GM23338 (cell line): ENCODE measurements around the gene IMMP2L.

Experiments used
- CREB1 ChIP-seq: fragments of 250-450 bp; sonication (Bioruptor Pico); IDR thresholded peaks from 2 replicates; pipeline ENCODE4 v1.5.0; 2020; ENCODE audit warnings: low read depth, mild to moderate bottlenecking, moderate library complexity
- CTCF ChIP-seq, 2 experiments: fragments of 200-600 bp in 1 of 2; sonication (generic) in 1 of 2; conservative IDR thresholded peaks; 2 replicates each; pipeline versions ENCODE4 v1.5.1 to v1.6.1; 2016 to 2017; ENCODE audit warnings: antibody characterized with exemption in 2 of 2, low read depth in 2 of 2, mild to moderate bottlenecking in 2 of 2, moderate library complexity in 1 of 2
- EZH2 ChIP-seq: fragments of 200-600 bp; sonication (generic); IDR thresholded peaks from one replicate; pipeline ENCODE4 v1.8.0; 2017; ENCODE audit warnings: antibody characterized with exemption, mild to moderate bottlenecking, low read depth; ENCODE audit not compliant: unreplicated experiment
- JUNB ChIP-seq: IDR thresholded peaks from one replicate; pipeline ENCODE4 v1.6.1; 2016; ENCODE audit warnings: antibody characterized with exemption; ENCODE audit not compliant: unreplicated experiment
- NANOG ChIP-seq: IDR thresholded peaks from 2 replicates; pipeline ENCODE4 v1.6.1; 2016; ENCODE audit warnings: antibody characterized with exemption, borderline replicate concordance
- POLR2AphosphoS5 ChIP-seq: IDR thresholded peaks from 2 replicates; pipeline ENCODE4 v1.6.1; 2016; ENCODE audit warnings: antibody characterized with exemption, low read depth
- REST ChIP-seq: IDR thresholded peaks from one replicate; pipeline ENCODE4 v1.6.1; 2018; ENCODE audit warnings: antibody characterized with exemption; ENCODE audit not compliant: unreplicated experiment
- TF ChIP-seq, protein P1 (sequence below): IDR thresholded peaks from 2 replicates; pipeline ENCODE4 v1.6.1; 2016; ENCODE audit warnings: antibody characterized with exemption

DNA sequence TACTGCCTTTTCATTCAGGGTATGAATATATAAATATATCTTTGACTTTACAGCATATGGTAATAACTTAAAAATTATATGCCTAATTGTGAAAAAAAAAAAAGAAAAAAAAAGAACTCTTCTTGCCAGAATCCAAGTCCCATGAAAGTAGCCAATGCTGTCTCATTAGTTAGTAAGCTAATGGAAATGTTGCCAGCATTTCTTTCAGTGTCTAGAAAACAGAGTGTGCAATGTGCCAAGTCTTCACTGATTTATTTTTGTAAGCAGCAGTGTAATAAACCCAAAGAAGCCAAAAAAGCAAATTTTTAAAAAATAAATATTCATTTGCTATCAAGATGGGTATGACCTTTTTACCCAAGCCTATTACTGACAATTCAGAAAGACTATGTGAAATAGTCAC lies 502.5 kb downstream of the IMMP2L start:
- TF ChIP-seq CTCF (conservative IDR thresholded peaks at IDR 0.05; ENCODE audit: low read depth in 2 of 2), result no peak
- no peak for TF ChIP-seq EZH2
- no peak for TF ChIP-seq POLR2AphosphoS5
- no peak for TF ChIP-seq REST
- no peak for TF ChIP-seq CREB1 (CRISPR knock-in tag)
- no peak for TF ChIP-seq JUNB
- TF ChIP-seq NANOG, result no peak
- TF ChIP-seq, protein P1, sequence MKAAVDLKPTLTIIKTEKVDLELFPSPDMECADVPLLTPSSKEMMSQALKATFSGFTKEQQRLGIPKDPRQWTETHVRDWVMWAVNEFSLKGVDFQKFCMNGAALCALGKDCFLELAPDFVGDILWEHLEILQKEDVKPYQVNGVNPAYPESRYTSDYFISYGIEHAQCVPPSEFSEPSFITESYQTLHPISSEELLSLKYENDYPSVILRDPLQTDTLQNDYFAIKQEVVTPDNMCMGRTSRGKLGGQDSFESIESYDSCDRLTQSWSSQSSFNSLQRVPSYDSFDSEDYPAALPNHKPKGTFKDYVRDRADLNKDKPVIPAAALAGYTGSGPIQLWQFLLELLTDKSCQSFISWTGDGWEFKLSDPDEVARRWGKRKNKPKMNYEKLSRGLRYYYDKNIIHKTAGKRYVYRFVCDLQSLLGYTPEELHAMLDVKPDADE, result no peak
